Kidney epithelial cell (primary cell): ENCODE measurements around the gene YIPF7. TPM values are rescaled to one million over a fixed set of nuclear protein-coding genes. Genes with fewer than 3 reads are reported as not detected.

Source experiments
- DNase-seq: peaks from one replicate; pipeline ENCODE4 v3.0.0-alpha.2; 2010; ENCODE audit warnings: low read depth
- H3K27me3 ChIP-seq: 2 replicates; pipeline ENCODE4 v1.6.0; 2011; ENCODE audit warnings: low read length; ENCODE audit not compliant: control insufficient read depth, insufficient read depth
- H3K36me3 ChIP-seq: 2 replicates; pipeline ENCODE4 v1.5.1; 2011; ENCODE audit warnings: low read length; ENCODE audit not compliant: control insufficient read depth, insufficient read depth
- H3K4me3 ChIP-seq: 2 replicates; pipeline ENCODE4 v1.5.1; 2011; ENCODE audit warnings: low read depth, mild to moderate bottlenecking, control low read depth, low read length
- total RNA-seq: library from RNA; depleted of rRNA; stranded (reverse); fragments of >200 nt; gene quantifications from 2 replicates; pipeline ENCODE4 v1.2.3, GENCODE V29; 2015
- TF ChIP-seq, protein P1 (sequence below): IDR thresholded peaks from 2 replicates; pipeline ENCODE4 v1.5.1; 2011; ENCODE audit warnings: mild to moderate bottlenecking, moderate library complexity, low read length, control low read depth, inconsistent platforms; ENCODE audit not compliant: insufficient read depth, poor library complexity, severe bottlenecking

YIPF7 gene
- total RNA-seq, 1 donor from 2014 or later: not detected

DNA sequence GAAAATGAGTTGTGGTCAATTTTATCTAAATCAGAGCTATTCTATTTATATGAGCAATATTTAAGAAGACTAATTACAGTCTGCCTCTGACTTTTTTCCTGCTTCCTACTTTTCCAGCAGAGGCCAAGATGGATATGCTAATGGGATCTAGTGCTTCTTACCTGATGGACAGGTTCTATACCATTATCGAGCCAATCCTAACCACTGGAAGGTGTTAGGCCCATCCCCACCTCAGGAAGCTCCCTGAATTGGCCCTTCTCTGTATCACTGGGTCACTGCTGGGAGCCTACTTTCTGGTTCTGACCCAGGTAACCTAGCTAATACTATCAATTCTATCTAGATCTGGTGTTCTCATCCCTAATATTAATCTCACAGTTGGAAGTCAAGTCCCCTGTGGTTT, 577 bp upstream of the YIPF7 start:
- H3K4me3 ChIP-seq: no peak overlapping the region
- TF ChIP-seq, protein P1, sequence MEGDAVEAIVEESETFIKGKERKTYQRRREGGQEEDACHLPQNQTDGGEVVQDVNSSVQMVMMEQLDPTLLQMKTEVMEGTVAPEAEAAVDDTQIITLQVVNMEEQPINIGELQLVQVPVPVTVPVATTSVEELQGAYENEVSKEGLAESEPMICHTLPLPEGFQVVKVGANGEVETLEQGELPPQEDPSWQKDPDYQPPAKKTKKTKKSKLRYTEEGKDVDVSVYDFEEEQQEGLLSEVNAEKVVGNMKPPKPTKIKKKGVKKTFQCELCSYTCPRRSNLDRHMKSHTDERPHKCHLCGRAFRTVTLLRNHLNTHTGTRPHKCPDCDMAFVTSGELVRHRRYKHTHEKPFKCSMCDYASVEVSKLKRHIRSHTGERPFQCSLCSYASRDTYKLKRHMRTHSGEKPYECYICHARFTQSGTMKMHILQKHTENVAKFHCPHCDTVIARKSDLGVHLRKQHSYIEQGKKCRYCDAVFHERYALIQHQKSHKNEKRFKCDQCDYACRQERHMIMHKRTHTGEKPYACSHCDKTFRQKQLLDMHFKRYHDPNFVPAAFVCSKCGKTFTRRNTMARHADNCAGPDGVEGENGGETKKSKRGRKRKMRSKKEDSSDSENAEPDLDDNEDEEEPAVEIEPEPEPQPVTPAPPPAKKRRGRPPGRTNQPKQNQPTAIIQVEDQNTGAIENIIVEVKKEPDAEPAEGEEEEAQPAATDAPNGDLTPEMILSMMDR: no peak
- no peaks in the 10 kb centered on the region for H3K36me3 ChIP-seq
- no peaks in the 10 kb centered on the region for H3K27me3 ChIP-seq
- no peak for DNase-seq

DNA sequence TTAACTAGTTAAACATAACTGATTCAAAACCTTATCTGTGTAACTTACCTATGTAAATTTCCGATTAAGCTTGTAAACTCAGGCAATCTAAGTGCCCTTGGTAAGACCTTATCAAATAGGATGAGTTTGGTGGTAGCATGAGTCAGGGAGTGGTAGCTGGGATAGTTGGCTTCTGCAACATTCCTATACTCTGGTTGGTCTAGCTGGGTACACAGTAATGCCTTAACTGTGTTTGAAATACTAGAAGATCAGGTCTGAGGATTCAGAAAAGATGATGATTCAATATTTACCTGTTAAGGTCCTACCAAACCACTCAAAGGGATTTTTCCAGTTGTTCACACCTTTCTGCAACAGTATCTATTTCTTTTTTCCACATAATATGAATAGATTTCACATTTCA, 5.3 kb downstream of the YIPF7 start:
- Histone ChIP-seq H3K36me3 (no peaks in the 10 kb centered on the region), H3K27me3 (no peaks in the 10 kb centered on the region), H3K4me3 (no peak overlapping the region)
- TF ChIP-seq, protein P1: no peak
- DNase-seq: no peak

DNA sequence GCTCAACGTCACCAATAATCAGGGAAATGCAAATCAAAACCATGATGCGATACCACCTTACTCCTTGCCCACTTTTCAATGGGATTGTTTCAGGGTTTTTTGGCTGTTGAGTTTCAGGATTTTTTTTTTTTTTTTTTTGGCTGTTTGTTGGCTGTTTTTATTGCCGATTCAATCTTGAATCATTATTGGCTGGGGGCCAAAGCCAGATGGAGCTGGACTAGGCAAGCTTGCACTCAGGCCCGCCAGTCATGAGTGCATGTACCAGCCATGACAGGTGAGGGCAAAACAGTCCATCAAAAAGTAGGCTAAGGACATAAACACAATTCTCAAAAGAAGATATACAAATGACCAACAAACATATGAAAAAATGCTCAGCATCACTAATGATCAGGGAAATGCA, 13.3 kb downstream of the YIPF7 start:
- H3K27me3 ChIP-seq: no peaks in the 10 kb centered on the region
- H3K36me3 ChIP-seq: no peaks in the 10 kb centered on the region
- DNase-seq: no peak
- no peak overlapping the region for H3K4me3 ChIP-seq
- TF ChIP-seq, protein P1: no peak

DNA sequence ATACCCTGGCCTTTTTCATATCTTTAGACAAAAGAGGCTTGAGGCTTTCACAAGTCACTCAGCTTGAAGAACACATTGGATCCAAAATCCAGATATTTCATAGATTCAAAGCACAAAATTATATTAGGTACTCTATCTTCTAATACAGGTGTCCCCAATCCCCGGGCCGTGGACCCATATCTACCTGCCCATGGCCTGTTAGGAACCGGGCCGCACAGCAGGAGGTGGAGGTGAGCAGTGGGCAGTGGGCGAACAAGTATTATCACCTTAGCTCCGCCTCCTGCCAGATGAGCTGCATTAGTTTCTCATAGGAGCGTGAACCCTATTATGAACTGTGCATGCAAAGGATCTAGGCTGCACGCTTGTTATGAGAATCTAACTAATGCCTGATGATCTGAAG, 18.7 kb downstream of the YIPF7 start:
- Histone ChIP-seq H3K27me3 (no peaks in the 10 kb centered on the region), H3K36me3 (no peaks in the 10 kb centered on the region), H3K4me3 (no peak overlapping the region)
- DNase-seq: no peak
- TF ChIP-seq, protein P1: no peak

- Histone ChIP-seq H3K27me3 (no peaks in the 10 kb centered on the region), H3K4me3 (no peak overlapping the region), H3K36me3 (no peaks in the 10 kb centered on the region)
- DNase-seq: no peak
- TF ChIP-seq, protein P1: no peak
These were observed 19.3 kb downstream of the YIPF7 start for GRCh38 chr4:44632089-44632488.

GRCh38 chr4:44629280-44629866, 22.1 kb downstream of the YIPF7 start:
- Histone ChIP-seq H3K27me3 (no peaks in the 10 kb centered on the region), H3K4me3 (no peak overlapping the region), H3K36me3 (no peaks in the 10 kb centered on the region)
- DNase-seq: peak; percentile 5
- TF ChIP-seq, protein P1: peak; percentile 64
